WTC11 (cell line): ENCODE data around the gene CACNA2D1. TPM values are rescaled to one million over a fixed set of nuclear protein-coding genes. Genes with fewer than 3 reads are reported as not detected.
"Not testable (repeated sequence)": the region's sequence is repeated elsewhere in the genome, so short reads cannot be mapped to it uniquely, and the experiment has no call there.

Experiments
- ATAC-seq: fragments of 200-7000 bp; cut with Tn5 transposase; 2 replicates; pipeline ENCODE4 v1.10.0; 2021; ENCODE audit warnings: mild to moderate bottlenecking, moderate library complexity
- CTCF ChIA-PET: fragments of 300-600 bp; sonication (Branson Sonifier 250); formaldehyde crosslinking; loops from one replicate; lab custom pipeline; 2021; ENCODE audit warnings: antibody characterized with exemption; lab: Charles Lee
- POLR2A ChIA-PET: fragments of 350-600 bp; sonication (Branson Sonifier 250); formaldehyde crosslinking; loops from one replicate; lab custom pipeline; 2021; ENCODE audit warnings: antibody characterized with exemption; lab: Charles Lee
- DNase-seq: peaks from one replicate; pipeline ENCODE4 v3.0.0; 2021; ENCODE audit warnings: low spot score
- H3K27ac Mint-ChIP-seq: 2 replicates; pipeline ENCODE4 v1.8.0; 2021; ENCODE audit warnings: mixed read lengths
- H3K27me3 Mint-ChIP-seq: 2 replicates; pipeline ENCODE4 v1.8.0; 2021; ENCODE audit warnings: low read depth, mild to moderate bottlenecking, moderate library complexity, mixed read lengths
- H3K36me3 Mint-ChIP-seq: 2 replicates; pipeline ENCODE4 v1.8.0; 2021; ENCODE audit warnings: mixed read lengths
- H3K4me1 Mint-ChIP-seq: 2 replicates; pipeline ENCODE4 v1.8.0; 2022; ENCODE audit warnings: mixed read lengths
- H3K4me3 Mint-ChIP-seq: 2 replicates; pipeline ENCODE4 v1.8.0; 2021; ENCODE audit warnings: mild to moderate bottlenecking, moderate library complexity, mixed read lengths
- H3K9me3 Mint-ChIP-seq: 2 replicates; pipeline ENCODE4 v1.8.0; 2021; ENCODE audit warnings: mixed read lengths
- CREM ChIP-seq: sonication (generic); formaldehyde crosslinking; IDR thresholded peaks from 2 replicates; pipeline ENCODE4 v1.8.1; 2022; ENCODE audit warnings: mild to moderate bottlenecking, missing genetic modification reagents, moderate library complexity
- E2F1 ChIP-seq: sonication (generic); formaldehyde crosslinking; IDR thresholded peaks from 2 replicates; pipeline ENCODE4 v1.8.0; 2022; ENCODE audit warnings: mild to moderate bottlenecking, missing genetic modification reagents
- ETV6 ChIP-seq: sonication (generic); formaldehyde crosslinking; IDR thresholded peaks from 2 replicates; pipeline ENCODE4 v1.8.1; 2022; ENCODE audit warnings: mild to moderate bottlenecking, missing genetic modification reagents
- FOXP4 ChIP-seq: sonication (generic); formaldehyde crosslinking; IDR thresholded peaks from 2 replicates; pipeline ENCODE4 v1.8.0; 2022; ENCODE audit warnings: mild to moderate bottlenecking, missing genetic modification reagents
- STAT6 ChIP-seq: sonication (generic); formaldehyde crosslinking; conservative IDR thresholded peaks from 2 replicates; pipeline ENCODE4 v1.8.1; 2023; ENCODE audit warnings: mild to moderate bottlenecking, low read depth, missing genetic modification reagents, moderate library complexity
- TP53 ChIP-seq: sonication (generic); formaldehyde crosslinking; IDR thresholded peaks from 2 replicates; pipeline ENCODE4 v1.8.1; 2023; ENCODE audit warnings: mild to moderate bottlenecking, missing genetic modification reagents
- ZNF138 ChIP-seq: sonication (generic); formaldehyde crosslinking; conservative IDR thresholded peaks from 2 replicates; pipeline ENCODE4 v1.8.1; 2022; ENCODE audit warnings: mild to moderate bottlenecking, moderate library complexity, missing genetic modification reagents
- ZNF532 ChIP-seq: fragments of 250-450 bp; sonication (Bioruptor Pico); IDR thresholded peaks from 2 replicates; pipeline ENCODE4 v1.9.0; 2021; ENCODE audit warnings: mild to moderate bottlenecking, borderline replicate concordance
- total RNA-seq: library from RNA; stranded (reverse); gene quantifications from 3 replicates; pipeline ENCODE4 v1.2.3, GENCODE V29; 2021

Gene CACNA2D1
- total RNA-seq, 1 experiment from 2014 or later, result 33.3 TPM

GRCh38 chr7:82433507-82433906 is 10.1 kb downstream of the CACNA2D1 start:
- POLR2A ChIA-PET, result no interaction called here
- no peak for DNase-seq
- H3K4me1 Mint-ChIP-seq, result peaks cover 15% of the 10 kb centered on the region

GRCh38 chr7:82432743-82433142 is 10.8 kb downstream of the CACNA2D1 start:
- H3K27ac Mint-ChIP-seq, H3K4me3 Mint-ChIP-seq, H3K9me3 Mint-ChIP-seq, DNase-seq, H3K27me3 Mint-ChIP-seq, ATAC-seq, CTCF ChIA-PET, POLR2A ChIA-PET, H3K36me3 Mint-ChIP-seq: not testable (repeated sequence)
- peaks cover 13% of the 10 kb centered on the region for H3K4me1 Mint-ChIP-seq

More at GRCh38 chr7:82433507-82433906, 10.1 kb downstream of the CACNA2D1 start:
- Mint-ChIP-seq H3K27ac (no peak overlapping the region), H3K9me3 (no peaks in the 10 kb centered on the region), H3K36me3 (no peaks in the 10 kb centered on the region), H3K4me3 (no peak overlapping the region), H3K27me3 (no peaks in the 10 kb centered on the region)
- no peak for TF ChIP-seq CREM (CRISPR knock-in tag)
- TF ChIP-seq TP53, result no peak
- TF ChIP-seq STAT6 (CRISPR knock-in tag), result no peak
- ATAC-seq, result no peak
- CTCF ChIA-PET, result no interaction called here

GRCh38 chr7:82430500-82431465 is 12.8 kb downstream of the CACNA2D1 start:
- Mint-ChIP-seq H3K27ac (no peak overlapping the region), H3K4me3 (no peak overlapping the region), H3K4me1 (peaks cover 8% of the 10 kb centered on the region), H3K36me3 (no peaks in the 10 kb centered on the region), H3K27me3 (no peaks in the 10 kb centered on the region), H3K9me3 (no peaks in the 10 kb centered on the region)
- DNase-seq, result no peak
- ATAC-seq, result no peak
- TF ChIP-seq ETV6 (CRISPR knock-in tag) (no peak), E2F1 (CRISPR knock-in tag) (no peak), ZNF138 (CRISPR knock-in tag) (no peak), ZNF532 (CRISPR knock-in tag) (no peak), FOXP4 (CRISPR knock-in tag) (no peak)
- ChIA-PET POLR2A (no interaction called here), CTCF (no interaction called here)
